Measurements from ENCODE around the gene BTBD9. TPM values are rescaled to one million over a fixed set of nuclear protein-coding genes. Genes with fewer than 3 reads are reported as not detected.
A peak's percentile ranks its signal among the peaks of the same experiment; 100 is the strongest.

The BTBD9 gene
- total and polyA plus RNA-seq, 5 donors from 2014 or later, result 11.6 to 79.7 (median 16.7) TPM

DNA sequence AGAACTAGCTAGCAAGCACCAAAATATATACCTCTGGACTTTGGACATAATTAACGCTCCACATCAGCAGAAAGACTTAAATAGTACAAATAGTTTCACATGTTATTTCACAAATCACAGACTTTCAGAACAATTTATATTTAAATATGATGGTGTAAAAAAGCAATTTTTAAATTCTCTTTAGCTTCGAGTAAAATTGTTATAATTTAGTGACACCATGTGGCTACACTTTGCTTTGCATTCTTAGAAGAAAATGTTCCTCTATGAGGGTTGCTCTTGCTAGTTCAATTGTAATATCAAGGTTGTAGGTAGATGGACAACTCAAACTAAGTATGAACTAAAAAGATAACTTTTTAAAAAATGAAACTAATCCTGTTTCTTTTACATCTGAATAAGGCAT lies 69.0 kb downstream of the BTBD9 start:
- Mint-ChIP-seq H3K27ac (peak overlapping the region in 2 of 3 donors; percentile 77 to 91), H3K36me3 (peaks cover 23% of the 10 kb centered on the region), H3K27me3 (no peaks in the 10 kb centered on the region), H3K9me3 (peaks cover 0 to 1% (median 0%) of the 10 kb centered on the region in 7 donors), H3K4me3 (no peak overlapping the region), H3K4me1 (peaks cover 11 to 27% (median 19%) of the 10 kb centered on the region in 4 donors)
- ATAC-seq (ENCODE audit: low read depth in 2 of 2) (no peak), DNase-seq (peak in 2 of 3 donors; percentile 18 to 29)
- H3K27ac ChIP-seq (ENCODE audit: insufficient read depth, low read length, poor library complexity, severe bottlenecking), result no peak overlapping the region
- H3K4me1 ChIP-seq (ENCODE audit: control insufficient read depth, insufficient read depth, low read length, poor library complexity, severe bottlenecking), result no peaks in the 10 kb centered on the region
- H3K4me3 ChIP-seq (ENCODE audit: low read depth, low read length), result no peak overlapping the region
- no peaks in the 10 kb centered on the region for H3K9me3 ChIP-seq (ENCODE audit: control insufficient read depth in 2 of 2, low read length in 2 of 2)
- peaks cover 4% of the 10 kb centered on the region for H3K36me3 ChIP-seq (ENCODE audit: control insufficient read depth, insufficient read depth, low read length)
- H3K27me3 ChIP-seq (ENCODE audit: control insufficient read depth, insufficient read depth, low read length), result no peaks in the 10 kb centered on the region

DNA sequence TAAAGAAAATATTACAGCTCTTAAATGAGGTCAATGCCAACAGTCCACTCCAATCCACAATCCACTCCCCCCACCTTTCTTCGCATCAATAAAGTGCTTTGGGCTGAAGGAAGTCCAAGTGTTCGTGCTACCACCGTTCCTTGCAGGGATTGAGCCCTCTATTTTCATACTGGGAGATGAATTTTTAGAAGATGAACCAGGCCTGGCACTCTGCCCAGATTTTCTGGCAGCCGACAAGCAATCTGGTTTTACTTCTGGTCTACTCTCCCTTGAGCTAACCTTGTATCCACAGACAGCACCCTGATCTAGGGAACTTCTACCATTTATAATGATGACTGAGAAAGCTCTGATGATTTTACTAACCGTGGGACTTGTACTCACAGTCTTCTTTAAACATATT lies 72.3 kb downstream of the BTBD9 start:
- H3K9me3 Mint-ChIP-seq, result peaks cover 0 to 1% (median 0%) of the 10 kb centered on the region in 7 donors

DNA sequence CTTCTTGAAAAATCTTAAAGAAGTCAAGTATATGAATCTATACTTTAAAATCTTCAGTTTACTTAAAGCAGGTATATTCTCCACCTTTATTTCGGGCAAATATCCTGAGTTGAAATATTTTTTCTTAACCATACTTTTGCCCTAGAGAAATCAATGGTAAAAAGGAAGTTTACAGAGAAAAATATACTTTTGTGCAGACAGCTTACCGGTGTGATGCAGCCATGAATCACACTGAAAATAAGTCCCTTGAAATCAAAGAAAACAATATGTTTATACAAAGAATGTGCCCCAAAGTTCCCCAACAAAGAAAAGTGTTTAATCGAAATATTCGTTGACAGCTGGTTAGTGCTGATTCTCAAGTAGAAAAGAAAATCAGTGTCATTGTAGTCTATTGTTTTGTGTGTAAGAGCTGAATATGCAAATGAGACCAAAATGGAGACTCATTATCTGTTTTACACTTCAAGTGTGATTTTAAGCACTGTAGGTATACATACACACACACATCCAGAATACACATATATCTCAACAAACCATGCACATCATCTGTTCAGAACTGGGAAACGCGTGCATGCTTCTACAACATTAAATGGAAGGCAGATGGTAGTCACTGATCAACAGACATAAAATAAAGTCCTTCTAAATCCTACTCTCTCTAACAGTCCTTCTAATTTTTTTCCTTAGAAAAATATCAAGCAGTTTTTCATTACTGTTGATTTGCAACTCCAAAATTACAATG lies 73.3 kb downstream of the BTBD9 start:
- Histone ChIP-seq H3K27me3 (ENCODE audit: control insufficient read depth, insufficient read depth, low read length) (no peaks in the 10 kb centered on the region), H3K4me3 (ENCODE audit: low read depth, low read length) (no peak overlapping the region), H3K36me3 (ENCODE audit: control insufficient read depth, insufficient read depth, low read length) (peaks cover 4% of the 10 kb centered on the region), H3K9me3 (ENCODE audit: control insufficient read depth in 2 of 2, low read length in 2 of 2) (no peaks in the 10 kb centered on the region), H3K4me1 (ENCODE audit: control insufficient read depth, insufficient read depth, low read length, poor library complexity, severe bottlenecking) (no peaks in the 10 kb centered on the region), H3K27ac (ENCODE audit: insufficient read depth, low read length, poor library complexity, severe bottlenecking) (no peak overlapping the region)
- H3K27ac Mint-ChIP-seq, result no peak overlapping the region
- peaks cover 0 to 1% (median 0%) of the 10 kb centered on the region in 7 donors for H3K9me3 Mint-ChIP-seq
- peaks cover 4 to 14% (median 11%) of the 10 kb centered on the region in 4 donors for H3K4me1 Mint-ChIP-seq
- ATAC-seq (ENCODE audit: low read depth in 2 of 2), result no peak
- H3K4me3 Mint-ChIP-seq, result no peak overlapping the region
- peaks cover 27% of the 10 kb centered on the region for H3K36me3 Mint-ChIP-seq
- H3K27me3 Mint-ChIP-seq, result no peaks in the 10 kb centered on the region
- DNase-seq, result no peak

More for the DNA sequence above, 72.3 kb downstream of the BTBD9 start:
- no peak overlapping the region for H3K4me3 Mint-ChIP-seq
- Histone ChIP-seq H3K27ac (ENCODE audit: insufficient read depth, low read length, poor library complexity, severe bottlenecking) (no peak overlapping the region), H3K27me3 (ENCODE audit: control insufficient read depth, insufficient read depth, low read length) (no peaks in the 10 kb centered on the region), H3K4me3 (ENCODE audit: low read depth, low read length) (no peak overlapping the region), H3K4me1 (ENCODE audit: control insufficient read depth, insufficient read depth, low read length, poor library complexity, severe bottlenecking) (no peaks in the 10 kb centered on the region), H3K36me3 (ENCODE audit: control insufficient read depth, insufficient read depth, low read length) (peaks cover 4% of the 10 kb centered on the region), H3K9me3 (ENCODE audit: control insufficient read depth in 2 of 2, low read length in 2 of 2) (no peaks in the 10 kb centered on the region)
- peaks cover 19% of the 10 kb centered on the region for H3K36me3 Mint-ChIP-seq
- ATAC-seq (ENCODE audit: low read depth in 2 of 2) (no peak), DNase-seq (no peak)
- no peaks in the 10 kb centered on the region for H3K27me3 Mint-ChIP-seq
- no peak overlapping the region for H3K27ac Mint-ChIP-seq
- peaks cover 6 to 24% (median 19%) of the 10 kb centered on the region in 4 donors for H3K4me1 Mint-ChIP-seq

DNA sequence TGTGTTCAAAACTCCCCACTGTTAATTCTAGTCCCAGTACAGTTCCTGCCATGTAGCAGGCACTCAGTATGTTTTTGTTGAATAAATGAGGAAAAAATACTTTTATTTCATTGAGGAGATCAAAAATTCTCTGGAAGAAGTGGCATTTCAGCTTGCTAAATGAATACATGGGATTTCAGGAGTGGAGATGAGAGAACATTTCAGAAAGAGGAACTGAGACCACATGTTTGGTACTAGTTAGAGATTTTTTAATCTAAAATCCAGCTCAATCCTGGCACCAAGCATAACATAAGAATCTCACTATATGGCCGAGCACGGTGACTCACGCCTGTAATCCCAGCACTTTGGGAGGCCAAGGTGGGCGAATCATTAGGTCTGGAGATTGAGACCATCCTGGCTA lies 75.4 kb downstream of the BTBD9 start:
- Histone ChIP-seq H3K9me3 (ENCODE audit: control insufficient read depth in 2 of 2, low read length in 2 of 2) (no peaks in the 10 kb centered on the region), H3K4me3 (ENCODE audit: low read depth, low read length) (no peak overlapping the region), H3K36me3 (ENCODE audit: control insufficient read depth, insufficient read depth, low read length) (peaks cover 4% of the 10 kb centered on the region), H3K27me3 (ENCODE audit: control insufficient read depth, insufficient read depth, low read length) (no peaks in the 10 kb centered on the region), H3K27ac (ENCODE audit: insufficient read depth, low read length, poor library complexity, severe bottlenecking) (no peak overlapping the region), H3K4me1 (ENCODE audit: control insufficient read depth, insufficient read depth, low read length, poor library complexity, severe bottlenecking) (no peaks in the 10 kb centered on the region)
- DNase-seq (no peak), ATAC-seq (ENCODE audit: low read depth in 2 of 2) (no peak)
- no peak overlapping the region for H3K27ac Mint-ChIP-seq
- H3K9me3 Mint-ChIP-seq, result peaks cover 0 to 1% (median 0%) of the 10 kb centered on the region in 7 donors
- no peak overlapping the region for H3K4me3 Mint-ChIP-seq
- peaks cover 33% of the 10 kb centered on the region for H3K36me3 Mint-ChIP-seq
- H3K4me1 Mint-ChIP-seq, result peaks cover 4 to 8% (median 7%) of the 10 kb centered on the region in 4 donors
- H3K27me3 Mint-ChIP-seq, result no peaks in the 10 kb centered on the region

DNA sequence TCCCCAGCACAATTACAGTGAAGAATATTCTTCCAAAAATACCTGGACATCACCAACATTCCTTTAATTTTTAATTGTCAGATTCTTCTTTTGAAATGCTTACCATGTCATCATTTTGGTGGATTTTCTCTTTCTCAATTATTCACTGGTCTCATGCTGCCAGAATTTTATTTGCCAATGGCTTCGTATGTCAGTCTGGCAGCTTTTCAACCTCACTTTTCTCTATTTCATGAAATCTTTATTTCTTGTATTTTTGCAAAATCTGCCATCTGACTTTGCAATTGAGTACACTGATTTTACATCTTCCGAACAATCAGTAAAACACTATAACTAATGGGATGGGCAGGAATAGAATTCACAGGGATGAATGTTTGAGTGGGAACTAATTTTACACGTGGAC lies 84.1 kb downstream of the BTBD9 start:
- no peaks in the 10 kb centered on the region for H3K9me3 Mint-ChIP-seq
- Histone ChIP-seq H3K27me3 (ENCODE audit: control insufficient read depth, insufficient read depth, low read length) (no peaks in the 10 kb centered on the region), H3K27ac (ENCODE audit: insufficient read depth, low read length, poor library complexity, severe bottlenecking) (no peak overlapping the region), H3K4me3 (ENCODE audit: low read depth, low read length) (no peak overlapping the region), H3K9me3 (ENCODE audit: control insufficient read depth in 2 of 2, low read length in 2 of 2) (no peaks in the 10 kb centered on the region), H3K36me3 (ENCODE audit: control insufficient read depth, insufficient read depth, low read length) (no peaks in the 10 kb centered on the region), H3K4me1 (ENCODE audit: control insufficient read depth, insufficient read depth, low read length, poor library complexity, severe bottlenecking) (no peaks in the 10 kb centered on the region)
- H3K36me3 Mint-ChIP-seq, result peaks cover 14% of the 10 kb centered on the region
- H3K4me3 Mint-ChIP-seq, result no peak overlapping the region
- H3K27me3 Mint-ChIP-seq, result no peaks in the 10 kb centered on the region
- H3K4me1 Mint-ChIP-seq, result peaks cover 0 to 14% (median 3%) of the 10 kb centered on the region in 4 donors
- no peak for DNase-seq
- no peak for ATAC-seq (ENCODE audit: low read depth in 2 of 2)
- H3K27ac Mint-ChIP-seq, result peak overlapping the region in 1 of 3 donors; percentile 12

DNA sequence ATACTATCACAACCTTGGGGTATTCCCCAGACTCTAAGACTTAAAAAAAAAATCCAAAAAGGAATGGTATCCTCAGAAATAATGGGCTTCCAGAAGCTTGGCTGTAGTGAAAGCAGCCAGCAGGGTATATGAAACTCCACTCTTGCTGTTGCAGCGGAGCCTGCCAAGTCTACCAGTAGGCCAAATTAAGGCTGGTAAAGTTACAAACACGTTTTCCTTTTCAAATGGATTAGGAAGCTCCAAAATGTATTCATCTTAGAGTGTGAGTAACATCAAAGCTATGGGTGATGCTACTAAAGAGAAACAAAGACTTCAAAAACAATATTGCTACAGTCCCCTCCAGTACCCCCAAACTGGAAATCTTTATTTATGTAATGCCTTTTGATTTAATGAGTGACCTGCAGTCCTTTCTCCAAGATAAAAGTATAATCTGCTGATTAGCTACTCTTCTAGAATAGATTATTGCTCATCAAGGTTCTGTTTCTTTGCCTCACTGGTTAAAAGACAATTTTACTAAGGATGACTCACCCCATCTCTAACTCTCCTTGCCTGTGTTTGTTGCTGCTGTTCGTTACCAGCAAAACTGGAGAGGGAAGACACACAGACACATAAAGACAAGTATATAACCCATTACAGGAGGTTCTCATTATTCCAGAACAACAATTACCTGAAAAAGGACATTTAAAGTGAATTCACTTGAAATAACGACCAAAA lies 84.9 kb downstream of the BTBD9 start:
- Histone ChIP-seq H3K4me1 (ENCODE audit: control insufficient read depth, insufficient read depth, low read length, poor library complexity, severe bottlenecking) (no peaks in the 10 kb centered on the region), H3K4me3 (ENCODE audit: low read depth, low read length) (no peak overlapping the region), H3K27me3 (ENCODE audit: control insufficient read depth, insufficient read depth, low read length) (no peaks in the 10 kb centered on the region), H3K9me3 (ENCODE audit: control insufficient read depth in 2 of 2, low read length in 2 of 2) (no peaks in the 10 kb centered on the region), H3K27ac (ENCODE audit: insufficient read depth, low read length, poor library complexity, severe bottlenecking) (no peak overlapping the region), H3K36me3 (ENCODE audit: control insufficient read depth, insufficient read depth, low read length) (no peaks in the 10 kb centered on the region)
- peaks cover 0 to 12% (median 3%) of the 10 kb centered on the region in 4 donors for H3K4me1 Mint-ChIP-seq
- DNase-seq, result no peak
- no peak for ATAC-seq (ENCODE audit: low read depth in 2 of 2)
- H3K9me3 Mint-ChIP-seq, result no peaks in the 10 kb centered on the region
- no peaks in the 10 kb centered on the region for H3K27me3 Mint-ChIP-seq
- H3K36me3 Mint-ChIP-seq, result peaks cover 13% of the 10 kb centered on the region
- H3K4me3 Mint-ChIP-seq, result no peak overlapping the region
- no peak overlapping the region for H3K27ac Mint-ChIP-seq

DNA sequence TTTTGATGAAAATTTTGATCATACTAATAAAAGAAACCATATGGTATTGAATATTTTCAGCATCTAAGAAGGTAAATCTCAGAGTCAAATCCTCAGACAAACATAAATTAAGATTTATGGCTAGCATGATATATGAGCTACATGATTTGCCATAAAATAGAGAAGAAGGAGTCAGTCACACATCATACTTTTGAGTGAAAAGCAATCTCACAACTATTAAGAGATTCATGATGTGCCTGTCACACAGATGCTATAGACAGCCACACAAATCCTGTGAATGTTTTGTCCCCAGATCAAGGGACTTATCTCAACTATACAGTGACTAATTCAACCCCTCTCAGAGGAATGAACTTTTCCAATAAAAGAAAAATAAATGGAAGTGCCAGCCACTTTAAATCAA lies 85.7 kb downstream of the BTBD9 start:
- Mint-ChIP-seq H3K27ac (no peak overlapping the region), H3K27me3 (no peaks in the 10 kb centered on the region), H3K36me3 (peaks cover 6% of the 10 kb centered on the region), H3K9me3 (no peaks in the 10 kb centered on the region), H3K4me3 (no peak overlapping the region), H3K4me1 (peaks cover 0 to 3% (median 3%) of the 10 kb centered on the region in 4 donors)
- no peak for ATAC-seq (ENCODE audit: low read depth in 2 of 2)
- Histone ChIP-seq H3K27me3 (ENCODE audit: control insufficient read depth, insufficient read depth, low read length) (no peaks in the 10 kb centered on the region), H3K4me1 (ENCODE audit: control insufficient read depth, insufficient read depth, low read length, poor library complexity, severe bottlenecking) (no peaks in the 10 kb centered on the region), H3K9me3 (ENCODE audit: control insufficient read depth in 2 of 2, low read length in 2 of 2) (no peaks in the 10 kb centered on the region), H3K4me3 (ENCODE audit: low read depth, low read length) (no peak overlapping the region), H3K27ac (ENCODE audit: insufficient read depth, low read length, poor library complexity, severe bottlenecking) (no peak overlapping the region), H3K36me3 (ENCODE audit: control insufficient read depth, insufficient read depth, low read length) (no peaks in the 10 kb centered on the region)
- no peak for DNase-seq

Data from CD4-positive, CD25-positive, alpha-beta regulatory T cell (primary cell).